IMR-90 (cell line): Measurements from ENCODE around the gene FBXW4. TPM values are rescaled to one million over a fixed set of nuclear protein-coding genes. Genes with fewer than 3 reads are reported as not detected.

Experiments used
- ATAC-seq: fragments of 200-7000 bp; cut with Tn5 transposase; 2 replicates; pipeline ENCODE4 v1.9.1; 2020; ENCODE audit warnings: low read depth, mild to moderate bottlenecking, moderate library complexity
- BruUV-seq: library from RNA; stranded (reverse); fragments of 400-500 nt; replicated peaks from 2 replicates; lab custom pipeline; 2021; lab: Mats Ljungman, UMichigan
- CTCF ChIA-PET: fragments of 300-600 bp; formaldehyde crosslinking; extraction: SDS; loops from one replicate; lab custom pipeline; 2021; ENCODE audit warnings: antibody characterized with exemption; lab: Yijun Ruan, JAX
- POLR2A ChIA-PET: fragments of 300-600 bp; sonication (Branson Sonifier 250); formaldehyde crosslinking; loops from one replicate; lab custom pipeline; 2022; ENCODE audit warnings: antibody characterized with exemption; ENCODE audit not compliant: unreplicated experiment; lab: Charles Lee
- DNase-seq: peaks from one replicate; pipeline ENCODE4 v3.0.0; 2013
- H2AFZ ChIP-seq: replicated peaks from 2 replicates; pipeline ENCODE3; 2013; ENCODE audit warnings: low read length, mild to moderate bottlenecking; ENCODE audit not compliant: poor library complexity
- H2AK5ac ChIP-seq: 2 replicates; pipeline ENCODE4 v1.6.1; 2013; ENCODE audit warnings: low read depth, low read length, inconsistent platforms
- H2AK9ac ChIP-seq: replicated peaks from 2 replicates; pipeline ENCODE3; 2013; ENCODE audit warnings: mild to moderate bottlenecking, low read depth, low read length, moderate library complexity; ENCODE audit not compliant: poor library complexity
- H2BK120ac ChIP-seq: 2 replicates; pipeline ENCODE4 v1.6.1; 2013; ENCODE audit warnings: low read depth, low read length, inconsistent platforms
- H2BK15ac ChIP-seq: 3 replicates; pipeline ENCODE4 v1.6.1; 2013; ENCODE audit warnings: low read depth, low read length, inconsistent platforms
- H2BK20ac ChIP-seq: 2 replicates; pipeline ENCODE4 v1.6.1; 2013; ENCODE audit warnings: low read depth, mild to moderate bottlenecking, inconsistent platforms, low read length, moderate library complexity
- H2BK5ac ChIP-seq: 2 replicates; pipeline ENCODE4 v1.6.1; 2013; ENCODE audit warnings: mild to moderate bottlenecking, low read depth, low read length, inconsistent platforms; ENCODE audit not compliant: poor library complexity, severe bottlenecking
- H3K14ac ChIP-seq: replicated peaks from 2 replicates; pipeline ENCODE4 v1.6.1; 2013; ENCODE audit warnings: low read depth, low read length, inconsistent platforms
- H3K18ac ChIP-seq: 2 replicates; pipeline ENCODE4 v1.6.1; 2013; ENCODE audit warnings: low read depth, low read length, control low read depth
- H3K23ac ChIP-seq: 2 replicates; pipeline ENCODE4 v1.6.1; 2013; ENCODE audit warnings: low read depth, low read length, inconsistent platforms
- H3K27ac ChIP-seq: 2 replicates; pipeline ENCODE4 v1.5.1; 2013; ENCODE audit warnings: mild to moderate bottlenecking, control low read depth, low read length; ENCODE audit not compliant: insufficient read depth
- H3K27me3 ChIP-seq: 2 replicates; pipeline ENCODE4 v1.6.1; 2013; ENCODE audit warnings: low read length; ENCODE audit not compliant: control insufficient read depth, insufficient read depth
- H3K36me3 ChIP-seq: 2 replicates; pipeline ENCODE4 v1.6.1; 2013; ENCODE audit warnings: low read length, mixed read lengths; ENCODE audit not compliant: control insufficient read depth, insufficient read depth
- H3K4ac ChIP-seq: 2 replicates; pipeline ENCODE4 v1.6.1; 2013; ENCODE audit warnings: low read depth, low read length, inconsistent platforms
- H3K4me1 ChIP-seq: 2 replicates; pipeline ENCODE4 v1.6.1; 2013; ENCODE audit warnings: low read length, mixed read lengths; ENCODE audit not compliant: control insufficient read depth, insufficient read depth
- H3K4me2 ChIP-seq: 2 replicates; pipeline ENCODE4 v1.6.1; 2013; ENCODE audit warnings: low read depth, mild to moderate bottlenecking, control low read depth, low read length, moderate library complexity
- H3K4me3 ChIP-seq: 2 replicates; pipeline ENCODE4 v1.5.1; 2013; ENCODE audit warnings: low read depth, mild to moderate bottlenecking, control low read depth, low read length, moderate library complexity; ENCODE audit not compliant: insufficient read depth
- H3K56ac ChIP-seq: 2 replicates; pipeline ENCODE4 v1.6.1; 2013; ENCODE audit warnings: low read length, inconsistent platforms; ENCODE audit not compliant: insufficient read depth; ENCODE audit errors: extremely low read depth
- H3K79me1 ChIP-seq, 2 experiments: 2 replicates each; pipeline ENCODE4 v1.6.1; 2013; ENCODE audit warnings: low read length in 2 of 2, inconsistent platforms in 1 of 2, low read depth in 1 of 2
- H3K9ac ChIP-seq: 2 replicates; pipeline ENCODE4 v1.6.1; 2013; ENCODE audit warnings: low read depth, low read length, control low read depth
- H3K9me1 ChIP-seq: 2 replicates; pipeline ENCODE4 v1.6.1; 2013; ENCODE audit warnings: low read length, inconsistent platforms; ENCODE audit not compliant: insufficient read depth
- H3K9me3 ChIP-seq: 2 replicates; pipeline ENCODE4 v1.6.1; 2013; ENCODE audit warnings: low read length; ENCODE audit not compliant: control insufficient read depth, insufficient read depth
- H4K20me1 ChIP-seq: 2 replicates; pipeline ENCODE4 v1.6.1; 2013; ENCODE audit warnings: low read length, inconsistent platforms; ENCODE audit not compliant: insufficient read depth
- H4K5ac ChIP-seq: 2 replicates; pipeline ENCODE4 v1.6.1; 2013; ENCODE audit warnings: mild to moderate bottlenecking, low read depth, low read length, control low read depth
- H4K8ac ChIP-seq, 2 experiments: 2 replicates each; pipeline ENCODE4 v1.6.1; 2013; ENCODE audit warnings: low read depth in 2 of 2, low read length in 2 of 2, control low read depth in 1 of 2, inconsistent platforms in 1 of 2
- H4K91ac ChIP-seq: 2 replicates; pipeline ENCODE4 v1.6.1; 2013; ENCODE audit warnings: low read depth, low read length, inconsistent platforms; ENCODE audit not compliant: insufficient read depth
- BHLHE40 ChIP-seq: fragments of 150-350 bp; IDR thresholded peaks from 2 replicates; pipeline ENCODE4 v1.6.1; 2016; ENCODE audit warnings: mild to moderate bottlenecking, low read depth, low read length
- CEBPB ChIP-seq: IDR thresholded peaks from 2 replicates; pipeline ENCODE4 v1.6.1; 2012; ENCODE audit warnings: low read depth, low read length, improper control_type of control experiment
- CHD1 ChIP-seq: IDR thresholded peaks from 2 replicates; pipeline ENCODE4 v1.6.1; 2012; ENCODE audit warnings: low read depth, low read length, improper control_type of control experiment
- CTCF ChIP-seq: conservative IDR thresholded peaks from 2 replicates; pipeline ENCODE4 v1.5.1; 2012; ENCODE audit warnings: mild to moderate bottlenecking, low read depth, low read length, improper control_type of control experiment
- ELK1 ChIP-seq: fragments of 150-350 bp; IDR thresholded peaks from 2 replicates; pipeline ENCODE4 v1.6.1; 2016; ENCODE audit warnings: low read depth, mild to moderate bottlenecking, low read length, moderate library complexity, borderline replicate concordance
- FOS ChIP-seq: fragments of 150-350 bp; IDR thresholded peaks from 2 replicates; pipeline ENCODE4 v1.6.1; 2016; ENCODE audit warnings: low read depth, low read length
- MAFK ChIP-seq: IDR thresholded peaks from 2 replicates; pipeline ENCODE4 v1.6.1; 2012; ENCODE audit warnings: low read depth, low read length, improper control_type of control experiment
- MAZ ChIP-seq: IDR thresholded peaks from 2 replicates; pipeline ENCODE4 v1.6.1; 2012; ENCODE audit warnings: low read depth, mild to moderate bottlenecking, low read length, improper control_type of control experiment, moderate library complexity, borderline replicate concordance
- MXI1 ChIP-seq: IDR thresholded peaks from 2 replicates; pipeline ENCODE4 v1.6.1; 2012; ENCODE audit warnings: low read depth, mild to moderate bottlenecking, low read length, moderate library complexity, borderline replicate concordance
- NFE2L2 ChIP-seq: fragments of 150-350 bp; IDR thresholded peaks from 2 replicates; pipeline ENCODE4 v1.6.1; 2016; ENCODE audit warnings: low read depth, mild to moderate bottlenecking, low read length
- POLR2A ChIP-seq: IDR thresholded peaks from 2 replicates; pipeline ENCODE4 v1.6.1; 2012; ENCODE audit warnings: mild to moderate bottlenecking, low read depth, low read length
- RAD21 ChIP-seq: IDR thresholded peaks from 2 replicates; pipeline ENCODE4 v1.6.1; 2012; ENCODE audit warnings: low read length, improper control_type of control experiment
- RCOR1 ChIP-seq: IDR thresholded peaks from 2 replicates; pipeline ENCODE4 v1.6.1; 2012; ENCODE audit warnings: mild to moderate bottlenecking, low read length, improper control_type of control experiment; ENCODE audit not compliant: insufficient replicate concordance
- RFX5 ChIP-seq: IDR thresholded peaks from 2 replicates; pipeline ENCODE4 v1.8.0; 2012; ENCODE audit warnings: low read depth, mild to moderate bottlenecking, low read length, moderate library complexity
- SMC3 ChIP-seq: fragments of 150-350 bp; IDR thresholded peaks from 2 replicates; pipeline ENCODE4 v1.6.1; 2016; ENCODE audit warnings: low read depth, mild to moderate bottlenecking, antibody characterized with exemption, low read length, moderate library complexity
- USF2 ChIP-seq: fragments of 150-350 bp; IDR thresholded peaks from 2 replicates; pipeline ENCODE4 v1.6.1; 2017; ENCODE audit warnings: mild to moderate bottlenecking, antibody characterized with exemption, low read length, low read depth
- WGBS, 2 experiments: methylation state at CpG; one replicate each; pipeline versions ENCODE4 v1.1.5 to v1.1.7; 2013; ENCODE audit warnings: missing lambda C conversion rate in 2 of 2; ENCODE audit not compliant: insufficient read length in 1 of 2; ENCODE audit errors: extremely low coverage in 2 of 2; 5-methylcytosine and 5-hydroxymethylcytosine counted together
- dilution Hi-C: fragments of 300-500 bp; cut with HindIII; formaldehyde crosslinking; loops from one replicate; pipeline ENCODE4 v1.14.3; 2018; ENCODE audit warnings: low sequenced_read_pairs; ENCODE audit not compliant: unreplicated experiment
- in situ Hi-C: fragments of 300-500 bp; cut with MboI; formaldehyde crosslinking; loops from 3 replicates; pipeline ENCODE4 v1.14.3; 2019; ENCODE audit warnings: low sequenced_read_pairs, inconsistent platforms, mixed read lengths
- intact Hi-C: fragments of 100-400 bp; cut with micrococcal nuclease; formaldehyde crosslinking; loops from 2 replicates; pipeline ENCODE4 v1.10.0; 2022
- polyA plus RNA-seq, 3 experiments: library from polyadenylated mRNA; depleted of rRNA; stranded (reverse); fragments of >200 nt; gene quantifications; 2 replicates each; pipeline ENCODE4 v1.2.3, GENCODE V29; 2012; ENCODE audit warnings: low replicate concordance in 1 of 3
- total RNA-seq: library from RNA; depleted of rRNA; stranded (reverse); fragments of >200 nt; gene quantifications from 2 replicates; pipeline ENCODE4 v1.2.3, GENCODE V29; 2012

FBXW4 gene
- total and polyA plus RNA-seq, 2 of the 4 experiments (the other 2 are of a cell fraction), result 19.3 to 26.7 TPM

GRCh38 chr10:101564490-101564991 is 130.4 kb downstream of the FBXW4 start:
- Histone ChIP-seq H3K9ac (no peak overlapping the region), H4K8ac (no peak overlapping the region), H3K18ac (no peak overlapping the region), H2AK5ac (no peak overlapping the region), H4K91ac (no peak overlapping the region), H4K5ac (no peak overlapping the region), H3K23ac (no peak overlapping the region), H3K4me1 (peaks cover 2% of the 10 kb centered on the region; the same call in 1 of the 2 replicates), H2AK9ac (no peak overlapping the region), H3K36me3 (no peaks in the 10 kb centered on the region), H3K9me1 (peaks cover 2% of the 10 kb centered on the region), H2AFZ (no peak overlapping the region), H3K9me3 (no peaks in the 10 kb centered on the region), H2BK15ac (no peak overlapping the region), H3K56ac (no peak overlapping the region), H3K14ac (no peak overlapping the region), H2BK5ac (no peak overlapping the region), H3K79me1 (no peaks in the 10 kb centered on the region), H3K27me3 (peaks cover 42% of the 10 kb centered on the region), H3K27ac (no peak overlapping the region), H2BK120ac (no peak overlapping the region), H3K4me3 (no peak overlapping the region), H3K4ac (no peak overlapping the region), H3K4me2 (no peak overlapping the region), H2BK20ac (no peak overlapping the region), H4K20me1 (no peaks in the 10 kb centered on the region)
- ATAC-seq (no peak), DNase-seq (no peak)
- in situ Hi-C loops, result no loop called here
- dilution Hi-C loops, result no loop called here
- TF ChIP-seq MXI1 (no peak), POLR2A (no peak), CTCF (no peak), MAFK (no peak), USF2 (no peak), NFE2L2 (no peak), FOS (no peak), CEBPB (no peak), SMC3 (no peak), MAZ (no peak), BHLHE40 (no peak), RFX5 (no peak), RCOR1 (no peak), CHD1 (no peak), ELK1 (no peak), RAD21 (no peak)
- intact Hi-C loops, result no loop called here
- ChIA-PET POLR2A (no interaction called here), CTCF (interaction anchor here (0.6 kb wide), 1 partner anchor 14 kb away, joined by 3 read pairs; no protein-coding TSS in a partner anchor)
- BruUV-seq, result no TSS peak
- WGBS, 2 experiments, result no CpG with 5 or more reads among the region's 15 CpGs
